ENCODE results near the gene KLK13. TPM values are rescaled to one million over a fixed set of nuclear protein-coding genes. Genes with fewer than 3 reads are reported as not detected.

KLK13 gene
- total RNA-seq, 1 donor = not detected

DNA sequence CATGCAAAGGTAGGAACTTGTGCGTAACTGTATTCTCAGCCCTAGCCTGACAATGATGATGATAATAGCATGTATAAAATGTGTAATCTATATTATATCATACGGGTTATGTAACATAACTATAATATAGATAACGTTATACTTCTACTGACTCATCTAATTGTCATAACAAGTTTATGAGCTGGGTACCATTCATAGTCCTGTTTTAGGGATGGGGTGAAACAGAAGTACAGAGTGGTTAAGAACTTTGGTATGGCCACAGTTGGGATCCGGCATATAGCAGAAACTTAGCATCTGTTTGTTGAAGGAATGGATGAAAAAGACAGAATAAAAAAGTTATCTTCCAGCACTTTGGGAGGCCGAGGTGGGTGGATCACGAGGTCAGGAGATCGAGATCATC, 38.1 kb upstream of the KLK13 start:
- TF ChIP-seq, protein P1, sequence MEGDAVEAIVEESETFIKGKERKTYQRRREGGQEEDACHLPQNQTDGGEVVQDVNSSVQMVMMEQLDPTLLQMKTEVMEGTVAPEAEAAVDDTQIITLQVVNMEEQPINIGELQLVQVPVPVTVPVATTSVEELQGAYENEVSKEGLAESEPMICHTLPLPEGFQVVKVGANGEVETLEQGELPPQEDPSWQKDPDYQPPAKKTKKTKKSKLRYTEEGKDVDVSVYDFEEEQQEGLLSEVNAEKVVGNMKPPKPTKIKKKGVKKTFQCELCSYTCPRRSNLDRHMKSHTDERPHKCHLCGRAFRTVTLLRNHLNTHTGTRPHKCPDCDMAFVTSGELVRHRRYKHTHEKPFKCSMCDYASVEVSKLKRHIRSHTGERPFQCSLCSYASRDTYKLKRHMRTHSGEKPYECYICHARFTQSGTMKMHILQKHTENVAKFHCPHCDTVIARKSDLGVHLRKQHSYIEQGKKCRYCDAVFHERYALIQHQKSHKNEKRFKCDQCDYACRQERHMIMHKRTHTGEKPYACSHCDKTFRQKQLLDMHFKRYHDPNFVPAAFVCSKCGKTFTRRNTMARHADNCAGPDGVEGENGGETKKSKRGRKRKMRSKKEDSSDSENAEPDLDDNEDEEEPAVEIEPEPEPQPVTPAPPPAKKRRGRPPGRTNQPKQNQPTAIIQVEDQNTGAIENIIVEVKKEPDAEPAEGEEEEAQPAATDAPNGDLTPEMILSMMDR (IDR thresholded peaks at IDR 0.05; ENCODE audit: extremely low read depth, low read depth, low read length) = no peak
- Histone ChIP-seq H3K4me1 (ENCODE audit: insufficient read depth, low read length) (peaks cover 11% of the 10 kb centered on the region), H4K20me1 (ENCODE audit: insufficient read depth, low read length) (peaks cover 32% of the 10 kb centered on the region), H3K9me3 (ENCODE audit: low read depth, low read length) (no peaks in the 10 kb centered on the region), H3K27me3 (ENCODE audit: insufficient read depth, low read length) (no peaks in the 10 kb centered on the region), H3K4me2 (ENCODE audit: insufficient read depth, low read length) (no peak overlapping the region), H3K36me3 (ENCODE audit: insufficient read depth, low read length) (peaks cover 28% of the 10 kb centered on the region), H3K4me3 (ENCODE audit: insufficient read depth, low read length) (no peak overlapping the region), H3K79me2 (ENCODE audit: insufficient read depth, low read length) (peaks cover 55% of the 10 kb centered on the region), H3K27ac (ENCODE audit: low read depth, low read length) (no peak overlapping the region), H2AFZ (ENCODE audit: low read length) (no peak overlapping the region)
- DNase-seq (ENCODE audit: insufficient read length, low spot score, missing footprints) = peak; percentile 91

DNA sequence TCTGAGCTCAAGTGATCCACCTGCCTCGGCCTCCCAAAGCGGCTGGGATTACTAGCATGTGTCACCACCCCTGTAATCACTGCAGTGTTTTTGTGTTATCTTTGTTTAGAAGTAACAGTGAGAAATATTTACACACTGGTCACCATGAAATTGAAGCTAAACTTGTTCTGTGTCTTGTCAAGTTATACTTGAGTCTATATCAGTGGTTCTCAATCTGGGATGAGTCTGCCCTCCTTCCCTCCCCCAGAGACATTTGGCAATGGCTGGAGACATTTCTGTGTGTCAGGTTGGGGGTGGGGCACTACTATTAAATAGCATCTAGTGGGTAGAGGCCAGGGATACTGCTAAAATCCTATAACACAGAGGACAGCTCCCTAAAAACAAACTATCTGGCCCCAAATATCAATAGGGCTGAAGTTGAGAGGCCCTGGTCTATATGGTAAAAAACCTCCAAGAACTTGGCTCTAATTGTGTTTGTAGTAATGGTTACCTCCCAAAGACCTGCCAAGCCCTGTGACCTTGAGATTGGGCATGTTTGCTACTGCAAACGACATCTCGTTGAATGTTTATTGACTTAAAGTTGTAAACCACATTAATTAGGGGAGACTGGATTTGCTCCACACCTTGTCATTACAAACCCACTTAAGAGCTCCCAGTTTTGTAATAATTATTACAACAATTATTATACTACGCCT, 36.4 kb upstream of the KLK13 start:
- Histone ChIP-seq H3K4me1 (ENCODE audit: insufficient read depth, low read length) (peaks cover 6% of the 10 kb centered on the region), H3K27me3 (ENCODE audit: insufficient read depth, low read length) (no peaks in the 10 kb centered on the region), H3K79me2 (ENCODE audit: insufficient read depth, low read length) (peaks cover 41% of the 10 kb centered on the region), H3K4me2 (ENCODE audit: insufficient read depth, low read length) (no peak overlapping the region), H4K20me1 (ENCODE audit: insufficient read depth, low read length) (peaks cover 45% of the 10 kb centered on the region), H2AFZ (ENCODE audit: low read length) (no peak overlapping the region), H3K27ac (ENCODE audit: low read depth, low read length) (no peak overlapping the region), H3K4me3 (ENCODE audit: insufficient read depth, low read length) (no peak overlapping the region), H3K36me3 (ENCODE audit: insufficient read depth, low read length) (peaks cover 31% of the 10 kb centered on the region), H3K9me3 (ENCODE audit: low read depth, low read length) (no peaks in the 10 kb centered on the region)
- peak; percentile 89 for DNase-seq (ENCODE audit: insufficient read length, low spot score, missing footprints)
- TF ChIP-seq, protein P1 (IDR thresholded peaks at IDR 0.05; ENCODE audit: extremely low read depth, low read depth, low read length) = no peak

DNA sequence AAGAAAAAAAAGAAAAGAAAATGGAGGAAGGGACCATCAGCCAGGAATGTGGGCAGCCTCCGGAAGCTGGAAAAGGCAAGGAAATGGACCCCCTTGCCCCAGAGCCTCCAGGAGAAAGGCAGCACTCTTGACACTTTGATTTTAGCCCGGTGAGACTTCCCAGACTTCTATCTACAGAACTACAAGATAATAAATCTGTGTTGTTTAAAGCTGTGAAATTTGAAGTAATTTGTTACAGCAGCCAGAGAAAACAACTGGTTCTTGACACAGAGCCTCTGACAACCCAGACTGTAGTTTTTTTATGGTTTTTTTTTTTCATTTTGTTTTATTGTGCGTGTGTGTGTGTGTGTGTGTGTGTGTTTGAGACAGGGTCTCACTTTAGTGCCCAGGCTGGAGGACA, 35.7 kb upstream of the KLK13 start:
- TF ChIP-seq, protein P1 (IDR thresholded peaks at IDR 0.05; ENCODE audit: extremely low read depth, low read depth, low read length) = no peak
- Histone ChIP-seq H2AFZ (ENCODE audit: low read length) (no peak overlapping the region), H4K20me1 (ENCODE audit: insufficient read depth, low read length) (peaks cover 48% of the 10 kb centered on the region), H3K4me2 (ENCODE audit: insufficient read depth, low read length) (no peak overlapping the region), H3K4me1 (ENCODE audit: insufficient read depth, low read length) (peaks cover 6% of the 10 kb centered on the region), H3K27me3 (ENCODE audit: insufficient read depth, low read length) (no peaks in the 10 kb centered on the region), H3K9me3 (ENCODE audit: low read depth, low read length) (no peaks in the 10 kb centered on the region), H3K4me3 (ENCODE audit: insufficient read depth, low read length) (no peak overlapping the region), H3K79me2 (ENCODE audit: insufficient read depth, low read length) (peaks cover 35% of the 10 kb centered on the region), H3K36me3 (ENCODE audit: insufficient read depth, low read length) (peaks cover 31% of the 10 kb centered on the region), H3K27ac (ENCODE audit: low read depth, low read length) (no peak overlapping the region)
- peak; percentile 65 for DNase-seq (ENCODE audit: insufficient read length, low spot score, missing footprints)

DNA sequence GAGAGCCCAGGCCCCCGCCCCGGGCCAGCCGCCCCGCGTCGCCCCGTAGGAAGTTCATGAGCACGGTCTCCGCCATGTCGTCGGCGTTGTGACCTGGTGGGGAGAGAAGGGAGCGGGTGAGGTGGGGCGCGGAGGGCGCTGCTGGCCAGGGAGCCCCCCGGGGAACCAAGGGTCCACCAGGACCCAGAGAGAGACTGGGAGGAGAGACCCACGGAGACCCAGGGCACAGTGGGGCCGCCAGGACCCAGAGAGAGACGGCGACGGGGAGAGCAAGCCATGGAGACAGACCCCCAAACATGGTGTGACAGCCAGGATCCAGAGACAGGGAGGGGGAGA, 34.1 kb upstream of the KLK13 start:
- Histone ChIP-seq H3K4me1 (ENCODE audit: insufficient read depth, low read length) (peaks cover 6% of the 10 kb centered on the region), H3K36me3 (ENCODE audit: insufficient read depth, low read length) (peaks cover 25% of the 10 kb centered on the region), H4K20me1 (ENCODE audit: insufficient read depth, low read length) (peaks cover 44% of the 10 kb centered on the region), H3K27ac (ENCODE audit: low read depth, low read length) (no peak overlapping the region), H2AFZ (ENCODE audit: low read length) (no peak overlapping the region), H3K79me2 (ENCODE audit: insufficient read depth, low read length) (peaks cover 22% of the 10 kb centered on the region), H3K4me2 (ENCODE audit: insufficient read depth, low read length) (no peak overlapping the region), H3K27me3 (ENCODE audit: insufficient read depth, low read length) (no peaks in the 10 kb centered on the region), H3K4me3 (ENCODE audit: insufficient read depth, low read length) (no peak overlapping the region), H3K9me3 (ENCODE audit: low read depth, low read length) (no peaks in the 10 kb centered on the region)
- DNase-seq (ENCODE audit: insufficient read length, low spot score, missing footprints) = peak; percentile 36
- TF ChIP-seq, protein P1 (IDR thresholded peaks at IDR 0.05; ENCODE audit: extremely low read depth, low read depth, low read length) = no peak
